K562 (cell line): ENCODE measurements around the gene MAP7D1. TPM values are rescaled to one million over a fixed set of nuclear protein-coding genes. Genes with fewer than 3 reads are reported as not detected.

Experiments used
- BRF2 ChIP-seq: IDR thresholded peaks from 3 replicates; pipeline ENCODE4 v1.6.1; 2011; ENCODE audit warnings: borderline replicate concordance, mild to moderate bottlenecking; ENCODE audit not compliant: insufficient read length, insufficient read depth
- CHD2 ChIP-seq: IDR thresholded peaks from 2 replicates; pipeline ENCODE4 v1.6.1; 2011; ENCODE audit warnings: low read depth, low read length
- CHD7 ChIP-seq: fragments of 200-600 bp; sonication (generic); IDR thresholded peaks from one replicate; pipeline ENCODE4 v1.6.1; 2012; ENCODE audit warnings: mild to moderate bottlenecking, low read depth, low read length, inconsistent platforms
- EGR1 ChIP-seq: fragments of 450-650 bp; conservative IDR thresholded peaks from 2 replicates; pipeline ENCODE4 v1.6.1; 2017; ENCODE audit warnings: mild to moderate bottlenecking
- KDM1A ChIP-seq, 2 experiments: fragments of 450-650 bp; IDR thresholded peaks; 2 replicates each; pipeline ENCODE4 v1.6.1; 2016; ENCODE audit warnings: mild to moderate bottlenecking in 2 of 2
- RBFOX2 ChIP-seq: fragments of 200-400 bp; formaldehyde crosslinking; IDR thresholded peaks from 2 replicates; pipeline ENCODE4 v1.6.1; 2017; ENCODE audit warnings: low read depth, mild to moderate bottlenecking, low read length, moderate library complexity
- ZNF507 ChIP-seq: conservative IDR thresholded peaks from 2 replicates; pipeline ENCODE4 v1.6.1; 2017; ENCODE audit warnings: missing genetic modification characterization, missing compliant biosample characterization
- polyA plus RNA-seq, 8 experiments: library from polyadenylated mRNA; depleted of rRNA in 4 of 8; stranded (reverse) in 5 of 8; unstranded in 3 of 8; fragments of >200 nt; fragmentation: Nextera tagmentation in 2 of 8; fragmentation: Illumina TruSeq in 1 of 8; extraction: Ambion mirVana in 2 of 8; extraction: Trizol in 1 of 8; gene quantifications; 2 replicates each; pipeline versions ENCODE4 v1.2.1 to v1.2.3, GENCODE V29; 2011 to 2014; ENCODE audit warnings: inconsistent platforms in 1 of 8, missing spikeins in 1 of 8
- total RNA-seq, 7 experiments: library from RNA; depleted of rRNA in 6 of 7; stranded (reverse); fragments of >200 nt in 6 of 7; fragmentation: Illumina TruSeq in 2 of 7; extraction: Trizol in 2 of 7; gene quantifications; 2 replicates each; pipeline versions ENCODE4 v1.2.1 to v1.2.3, GENCODE V29; 2011 to 2021; ENCODE audit warnings: low replicate concordance in 1 of 7

The MAP7D1 gene
- total and polyA plus RNA-seq, 9 of the 15 experiments (the other 6 are each of a cell fraction or from before 2014, with no cell fraction given) = 3.6 to 108 (median 34.5) TPM

- TF ChIP-seq CHD7 = no peak
- no peak for TF ChIP-seq ZNF507 (tag)
- no peak for TF ChIP-seq BRF2
- peak; percentile 97 for TF ChIP-seq RBFOX2
- TF ChIP-seq CHD2 = peak; percentile 74
- TF ChIP-seq EGR1 = no peak; the same call in 1 of the 2 replicates
- TF ChIP-seq KDM1A (IDR thresholded peaks at IDR 0.05) = peak in 1 of 2 experiments; percentile 86; a peak in 3 of 4 replicates
Measured at GRCh38 chr1:36149237-36149972, 6.6 kb upstream of the MAP7D1 start, which contains the start of gene TRAPPC3 (continued).
